AG04450 (cell line): ENCODE data around the gene STARD13. TPM values are rescaled to one million over a fixed set of nuclear protein-coding genes. Genes with fewer than 3 reads are reported as not detected.

Source experiments
- CTCF ChIA-PET: fragments of 300-600, 350-600 bp; formaldehyde crosslinking; extraction: SDS; loops from one replicate; lab custom pipeline; 2022; ENCODE audit warnings: antibody characterized with exemption, inconsistent platforms; lab: Charles Lee
- POLR2A ChIA-PET: fragments of 350-600 bp; formaldehyde crosslinking; extraction: SDS; loops from one replicate; lab custom pipeline; 2021; ENCODE audit warnings: antibody characterized with exemption, inconsistent platforms; lab: Yijun Ruan, JAX
- DNase-seq: peaks from one replicate; pipeline ENCODE4 v3.0.0-alpha.2; 2011; ENCODE audit warnings: low read depth, low spot score
- H3K27ac ChIP-seq: one replicate; pipeline ENCODE4 v1.5.1; 2012; ENCODE audit warnings: low read depth, low read length, control low read depth
- H3K27me3 ChIP-seq: one replicate; pipeline ENCODE4 v1.6.0; 2012; ENCODE audit warnings: low read length; ENCODE audit not compliant: control insufficient read depth, insufficient read depth
- H3K4me3 ChIP-seq: 2 replicates; pipeline ENCODE4 v1.5.1; 2011; ENCODE audit warnings: mild to moderate bottlenecking, low read depth, low read length, control low read depth
- H3K9me3 ChIP-seq: 2 replicates; pipeline ENCODE4 v1.5.1; 2012; ENCODE audit warnings: low read length; ENCODE audit not compliant: control insufficient read depth, insufficient read depth
- CTCF ChIP-seq: IDR thresholded peaks from 2 replicates; pipeline ENCODE4 v1.5.1; 2011; ENCODE audit warnings: low read depth, low read length, control low read depth, inconsistent platforms
- polyA plus RNA-seq: library from polyadenylated mRNA; depleted of rRNA; stranded (reverse); fragments of >200 nt; gene quantifications from 2 replicates; pipeline ENCODE4 v1.2.3, GENCODE V29; 2011

STARD13 gene
- polyA plus RNA-seq, 1 experiment: 27.7 TPM

- POLR2A ChIA-PET: interaction anchor here (1.6 kb wide), 1 partner anchor 28 kb away, joined by 4 read pairs; no protein-coding TSS in a partner anchor
- CTCF ChIA-PET: no interaction called here
- H3K4me3 ChIP-seq: no peak overlapping the region
- no peak for TF ChIP-seq CTCF
- H3K27me3 ChIP-seq: no peaks in the 10 kb centered on the region
- H3K27ac ChIP-seq: no peak overlapping the region
- H3K9me3 ChIP-seq: no peaks in the 10 kb centered on the region
- DNase-seq: no peak
Observed at GRCh38 chr13:33279414-33280278, 5.9 kb downstream of the STARD13 start.

GRCh38 chr13:33278913-33279312, 6.6 kb downstream of the STARD13 start:
- CTCF ChIA-PET: interaction anchor here (0.5 kb wide), 1 partner anchor 359 kb away, joined by 3 read pairs; no protein-coding TSS in a partner anchor
- no peak overlapping the region for H3K4me3 ChIP-seq
- no peak for DNase-seq

GRCh38 chr13:33277946-33278345, 7.6 kb downstream of the STARD13 start:
- no peak for DNase-seq
- Histone ChIP-seq H3K9me3 (no peaks in the 10 kb centered on the region), H3K4me3 (no peak overlapping the region), H3K27me3 (no peaks in the 10 kb centered on the region), H3K27ac (no peak overlapping the region)
- ChIA-PET CTCF (no interaction called here), POLR2A (no interaction called here)
- no peak for TF ChIP-seq CTCF

More at GRCh38 chr13:33278913-33279312, 6.6 kb downstream of the STARD13 start:
- H3K9me3 ChIP-seq: no peaks in the 10 kb centered on the region
- H3K27ac ChIP-seq: no peak overlapping the region
- TF ChIP-seq CTCF: no peak
- POLR2A ChIA-PET: interaction anchor here (0.7 to 1.6 kb wide), 2 partner anchors 27 to 214 kb away, joined by 3 to 4 read pairs; no protein-coding TSS in a partner anchor
- no peaks in the 10 kb centered on the region for H3K27me3 ChIP-seq

- Histone ChIP-seq H3K4me3 (no peak overlapping the region), H3K9me3 (no peaks in the 10 kb centered on the region), H3K27ac (no peak overlapping the region), H3K27me3 (no peaks in the 10 kb centered on the region)
- POLR2A ChIA-PET: interaction anchor here (1.1 kb wide), 1 partner anchor 8 kb away, joined by 4 read pairs; the partner anchor contains the start of gene STARD13
- DNase-seq: no peak
- CTCF ChIA-PET: interaction anchor here (0.6 to 0.9 kb wide), 4 partner anchors 49 to 266 kb away, joined by 3 to 4 read pairs (median 3); no protein-coding TSS in a partner anchor
- no peak for TF ChIP-seq CTCF
Observed at GRCh38 chr13:33277037-33277740, 8.4 kb downstream of the STARD13 start.
